Mesendoderm (in vitro differentiated cells): ENCODE data around the gene ROBO2.

Experiments
- DNase-seq: peaks from one replicate; pipeline ENCODE4 v3.0.0; 2013
- H2AK5ac ChIP-seq: 2 replicates; pipeline ENCODE4 v1.6.1; 2013; ENCODE audit warnings: low read length, inconsistent platforms
- H2BK120ac ChIP-seq: 2 replicates; pipeline ENCODE4 v1.6.1; 2013; ENCODE audit warnings: low read depth, mild to moderate bottlenecking, low read length, moderate library complexity, mixed read lengths
- H2BK15ac ChIP-seq: replicated peaks from 2 replicates; pipeline ENCODE4 v1.6.1; 2013; ENCODE audit warnings: low read depth, mild to moderate bottlenecking, moderate library complexity
- H2BK5ac ChIP-seq: 2 replicates; pipeline ENCODE4 v1.6.1; 2013; ENCODE audit warnings: low read length, inconsistent platforms
- H3K18ac ChIP-seq: 2 replicates; pipeline ENCODE4 v1.6.1; 2013; ENCODE audit warnings: mild to moderate bottlenecking, low read length, mixed read lengths
- H3K23ac ChIP-seq: one replicate; pipeline ENCODE4 v1.6.1; 2013; ENCODE audit warnings: low read length
- H3K27ac ChIP-seq: 2 replicates; pipeline ENCODE4 v1.5.1; 2013; ENCODE audit warnings: low read depth, mild to moderate bottlenecking, inconsistent platforms, low read length, moderate library complexity
- H3K27me3 ChIP-seq: 2 replicates; pipeline ENCODE4 v1.6.1; 2013; ENCODE audit warnings: low read length, control low read depth, mild to moderate bottlenecking, inconsistent platforms; ENCODE audit not compliant: insufficient read depth, poor library complexity
- H3K36me3 ChIP-seq: 2 replicates; pipeline ENCODE4 v1.6.1; 2013; ENCODE audit warnings: low read length, inconsistent platforms; ENCODE audit not compliant: control insufficient read depth, insufficient read depth
- H3K4ac ChIP-seq: one replicate; pipeline ENCODE4 v1.6.1; 2013; ENCODE audit warnings: low read depth, mild to moderate bottlenecking, low read length, moderate library complexity
- H3K4me1 ChIP-seq: 2 replicates; pipeline ENCODE4 v1.6.1; 2013; ENCODE audit warnings: low read depth, low read length, inconsistent platforms; ENCODE audit not compliant: control insufficient read depth
- H3K4me2 ChIP-seq: 2 replicates; pipeline ENCODE4 v1.6.1; 2013; ENCODE audit warnings: low read length
- H3K4me3 ChIP-seq: 2 replicates; pipeline ENCODE4 v1.5.1; 2013; ENCODE audit warnings: mild to moderate bottlenecking, low read length
- H3K56ac ChIP-seq: one replicate; pipeline ENCODE4 v1.6.1; 2013; ENCODE audit warnings: low read length
- H3K79me1 ChIP-seq: 2 replicates; pipeline ENCODE4 v1.6.1; 2013; ENCODE audit warnings: low read length, inconsistent platforms
- H3K79me2 ChIP-seq: 2 replicates; pipeline ENCODE4 v1.6.1; 2013; ENCODE audit warnings: mild to moderate bottlenecking, low read length; ENCODE audit not compliant: control insufficient read depth, insufficient read depth
- H3K9ac ChIP-seq: 2 replicates; pipeline ENCODE4 v1.6.1; 2013; ENCODE audit warnings: low read length, inconsistent platforms
- H4K5ac ChIP-seq: one replicate; pipeline ENCODE4 v1.6.1; 2013; ENCODE audit warnings: low read length
- H4K8ac ChIP-seq: one replicate; pipeline ENCODE4 v1.6.1; 2013; ENCODE audit warnings: low read depth, mild to moderate bottlenecking, control low read depth, low read length, moderate library complexity
- WGBS: extraction: QIAGEN DNeasy Blood & Tissue Kit; methylation state at CpG from one replicate; pipeline ENCODE4 v1.1.7; 2013; ENCODE audit warnings: low lambda C conversion rate, missing lambda C conversion rate; ENCODE audit not compliant: insufficient coverage; ENCODE audit errors: extremely low coverage; 5-methylcytosine and 5-hydroxymethylcytosine counted together

ROBO2 gene

DNA sequence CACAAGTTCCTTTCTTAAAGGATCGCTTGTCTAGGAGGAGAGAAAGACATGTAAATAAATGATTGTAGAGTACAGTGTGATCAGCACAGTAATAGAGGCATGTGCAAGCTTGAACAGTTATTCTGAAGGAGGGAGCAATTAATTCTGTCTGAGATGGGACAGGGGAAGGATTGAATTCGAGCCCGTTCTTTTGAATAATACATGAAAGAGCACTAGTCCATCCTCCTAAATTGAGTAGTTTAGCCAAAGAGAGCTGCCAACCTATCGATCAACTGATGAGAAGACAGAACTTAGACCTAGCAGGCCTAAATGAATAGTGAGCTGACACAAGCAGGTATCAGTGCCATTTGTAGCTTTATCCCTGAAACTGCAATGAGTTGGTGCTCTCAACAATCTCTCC, 142.4 kb downstream of the ROBO2 start:
- H4K8ac ChIP-seq = no peak overlapping the region
- H2AK5ac ChIP-seq = no peak overlapping the region
- H3K4me1 ChIP-seq = no peaks in the 10 kb centered on the region
- no peak overlapping the region for H4K5ac ChIP-seq
- H3K23ac ChIP-seq = no peak overlapping the region
- H2BK5ac ChIP-seq = no peak overlapping the region
- H3K27ac ChIP-seq = no peak overlapping the region
- H3K56ac ChIP-seq = no peak overlapping the region
- no peak overlapping the region for H2BK120ac ChIP-seq
- H3K18ac ChIP-seq = no peak overlapping the region
- no peak overlapping the region for H3K9ac ChIP-seq
- H3K79me2 ChIP-seq = no peaks in the 10 kb centered on the region
- H3K4me2 ChIP-seq = no peak overlapping the region
- no peaks in the 10 kb centered on the region for H3K79me1 ChIP-seq
- no peaks in the 10 kb centered on the region for H3K36me3 ChIP-seq
- DNase-seq = no peak
- no peak overlapping the region for H2BK15ac ChIP-seq
- H3K4me3 ChIP-seq = no peak overlapping the region
- no peaks in the 10 kb centered on the region for H3K27me3 ChIP-seq
- no peak overlapping the region for H3K4ac ChIP-seq
- no CpG with 5 or more reads among the region's 4 CpGs for WGBS

DNA sequence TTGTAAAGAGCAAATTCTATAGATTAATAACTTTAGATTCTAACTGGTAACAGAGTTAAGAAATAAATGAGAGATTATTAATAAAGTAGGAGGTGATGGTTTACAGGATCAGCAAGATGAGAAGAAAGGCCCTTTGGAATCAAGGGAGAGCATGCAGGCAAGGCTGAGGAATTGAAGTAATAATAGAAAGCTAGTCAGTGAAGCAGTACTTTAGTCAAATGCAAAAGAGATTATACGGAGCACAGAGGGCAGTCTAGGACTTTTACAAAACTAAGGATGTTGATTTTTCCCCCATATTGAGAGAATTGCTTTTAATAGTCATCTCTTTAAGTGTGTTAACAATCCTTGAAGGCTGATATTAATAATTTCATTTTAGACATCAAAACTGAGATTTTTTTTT, 146.4 kb downstream of the ROBO2 start:
- H3K79me1 ChIP-seq = no peaks in the 10 kb centered on the region
- WGBS = no CpG with 5 or more reads among the region's 1 CpG

DNA sequence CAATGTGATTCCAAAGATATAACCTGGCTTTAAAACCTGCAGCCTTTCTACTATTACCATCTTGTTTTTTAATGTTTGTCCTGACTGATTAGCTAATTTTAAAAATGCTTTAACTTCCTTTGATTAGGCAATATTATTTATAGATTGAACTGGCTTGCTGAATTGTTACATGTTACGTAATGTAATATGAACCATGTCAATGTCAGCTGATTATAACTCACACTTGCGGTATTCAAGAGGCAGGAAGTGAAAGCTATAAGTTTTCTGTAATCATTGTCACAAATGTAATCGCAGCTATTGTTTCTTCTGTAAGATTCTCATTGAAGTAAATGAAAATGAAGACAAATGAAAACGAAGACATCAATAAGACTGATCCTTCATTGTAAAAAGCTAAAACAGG, 146.8 kb downstream of the ROBO2 start:
- WGBS = no CpG with 5 or more reads among the region's 4 CpGs
- H3K23ac ChIP-seq = no peak overlapping the region
- no peak overlapping the region for H3K4ac ChIP-seq

More for the DNA sequence above, 146.4 kb downstream of the ROBO2 start:
- Histone ChIP-seq H3K18ac (no peak overlapping the region), H3K27me3 (no peaks in the 10 kb centered on the region), H3K79me2 (no peaks in the 10 kb centered on the region), H3K27ac (no peak overlapping the region), H2BK120ac (no peak overlapping the region), H2BK15ac (no peak overlapping the region), H2BK5ac (no peak overlapping the region), H4K5ac (no peak overlapping the region), H3K23ac (no peak overlapping the region), H3K4me3 (no peak overlapping the region), H4K8ac (no peak overlapping the region), H2AK5ac (no peak overlapping the region), H3K4ac (no peak overlapping the region), H3K4me2 (no peak overlapping the region), H3K9ac (no peak overlapping the region), H3K56ac (no peak overlapping the region), H3K4me1 (no peaks in the 10 kb centered on the region), H3K36me3 (no peaks in the 10 kb centered on the region)
- DNase-seq = no peak

DNA sequence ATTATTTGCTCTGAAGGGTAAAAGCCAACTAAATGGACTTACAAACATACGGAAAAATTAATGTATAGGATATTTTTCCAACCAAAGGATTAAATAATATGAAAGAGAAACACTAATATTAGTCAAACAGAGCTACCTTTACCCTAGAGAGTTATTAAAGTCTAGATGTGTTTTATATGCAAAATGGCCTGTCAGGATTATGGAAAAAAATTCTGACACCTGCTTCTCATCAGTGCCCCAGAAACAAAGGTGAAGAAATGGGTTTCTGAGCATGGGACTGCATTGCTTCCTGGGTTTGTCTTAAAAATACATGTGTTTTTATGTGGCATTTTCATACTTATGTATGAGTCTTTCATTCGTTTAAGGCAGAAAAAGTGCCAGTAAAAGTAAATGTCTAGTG, 148.3 kb downstream of the ROBO2 start:
- WGBS = no CpG with 5 or more reads among the region's 2 CpGs
- no peaks in the 10 kb centered on the region for H3K36me3 ChIP-seq
- no peak overlapping the region for H3K4me2 ChIP-seq
- H3K27ac ChIP-seq = no peak overlapping the region
- no peak overlapping the region for H3K18ac ChIP-seq
- no peak overlapping the region for H3K9ac ChIP-seq
- no peak overlapping the region for H3K23ac ChIP-seq
- no peak overlapping the region for H2AK5ac ChIP-seq
- no peaks in the 10 kb centered on the region for H3K79me1 ChIP-seq
- H2BK15ac ChIP-seq = no peak overlapping the region
- H4K5ac ChIP-seq = no peak overlapping the region
- H3K4me1 ChIP-seq = no peaks in the 10 kb centered on the region
- H4K8ac ChIP-seq = no peak overlapping the region
- DNase-seq = no peak
- H3K4me3 ChIP-seq = no peak overlapping the region
- no peak overlapping the region for H3K56ac ChIP-seq
- H3K4ac ChIP-seq = no peak overlapping the region
- H3K79me2 ChIP-seq = no peaks in the 10 kb centered on the region
- H3K27me3 ChIP-seq = no peaks in the 10 kb centered on the region
- no peak overlapping the region for H2BK120ac ChIP-seq
- H2BK5ac ChIP-seq = no peak overlapping the region

More for the DNA sequence above, 146.8 kb downstream of the ROBO2 start:
- no peak for DNase-seq
- Histone ChIP-seq H3K56ac (no peak overlapping the region), H3K4me1 (no peaks in the 10 kb centered on the region), H2BK120ac (no peak overlapping the region), H3K79me2 (no peaks in the 10 kb centered on the region), H3K27me3 (no peaks in the 10 kb centered on the region), H4K8ac (no peak overlapping the region), H3K18ac (no peak overlapping the region), H3K36me3 (no peaks in the 10 kb centered on the region), H2BK15ac (no peak overlapping the region), H3K4me2 (no peak overlapping the region), H3K79me1 (no peaks in the 10 kb centered on the region), H3K9ac (no peak overlapping the region), H3K27ac (no peak overlapping the region), H3K4me3 (no peak overlapping the region), H2BK5ac (no peak overlapping the region), H4K5ac (no peak overlapping the region), H2AK5ac (no peak overlapping the region)

DNA sequence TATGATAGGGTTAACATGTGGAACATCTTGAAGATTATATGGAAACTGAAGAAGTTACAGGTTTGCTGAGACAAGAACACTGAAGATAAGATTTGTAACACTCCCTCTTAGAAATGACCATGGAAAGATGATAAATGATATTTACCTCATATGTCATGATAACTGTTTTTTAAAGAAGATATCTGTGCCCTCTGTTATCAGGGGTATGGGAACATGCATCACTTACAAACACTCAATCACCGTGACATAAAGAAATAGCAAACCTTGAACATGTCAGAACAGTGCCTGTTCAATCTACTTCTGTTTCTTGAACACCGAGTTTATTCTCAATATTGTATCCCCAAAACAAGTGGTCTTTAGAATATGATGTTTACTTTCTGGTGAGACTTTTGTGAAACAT, 149.4 kb downstream of the ROBO2 start:
- Histone ChIP-seq H3K4me1 (no peaks in the 10 kb centered on the region), H3K4me2 (no peak overlapping the region), H2BK5ac (no peak overlapping the region), H3K56ac (no peak overlapping the region), H2BK15ac (no peak overlapping the region), H3K79me1 (no peaks in the 10 kb centered on the region), H3K27me3 (no peaks in the 10 kb centered on the region), H3K18ac (no peak overlapping the region), H3K36me3 (no peaks in the 10 kb centered on the region), H3K9ac (no peak overlapping the region), H2BK120ac (no peak overlapping the region), H4K5ac (no peak overlapping the region), H3K79me2 (no peaks in the 10 kb centered on the region), H2AK5ac (no peak overlapping the region), H3K27ac (no peak overlapping the region), H3K23ac (no peak overlapping the region), H3K4ac (no peak overlapping the region), H3K4me3 (no peak overlapping the region), H4K8ac (no peak overlapping the region)
- no peak for DNase-seq
- WGBS = no CpG with 5 or more reads among the region's 2 CpGs

DNA sequence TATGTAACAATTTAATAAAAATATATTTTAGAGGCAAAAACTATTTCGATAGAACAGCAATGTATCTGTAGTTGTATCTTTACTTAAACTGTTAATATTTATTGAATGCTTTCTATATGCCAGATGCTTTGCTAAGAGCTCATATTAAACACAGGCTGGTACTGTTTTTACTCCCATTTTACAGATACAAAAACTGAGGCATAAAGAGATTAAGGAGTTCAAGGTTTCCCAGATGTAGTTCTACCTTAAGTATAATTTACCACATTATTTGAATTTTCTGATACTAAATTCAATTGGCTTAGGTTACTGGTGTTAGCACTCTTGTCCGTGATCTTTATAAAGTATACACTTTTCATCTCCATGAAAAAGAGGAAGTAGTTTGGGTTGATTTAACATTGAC, 149.8 kb downstream of the ROBO2 start:
- H3K27ac ChIP-seq = no peak overlapping the region
- H3K4me3 ChIP-seq = no peak overlapping the region
- WGBS = no CpG with 5 or more reads among the region's 2 CpGs
- no peak overlapping the region for H2BK15ac ChIP-seq
- no peak overlapping the region for H3K56ac ChIP-seq
- no peaks in the 10 kb centered on the region for H3K79me1 ChIP-seq
- H2AK5ac ChIP-seq = no peak overlapping the region
- H2BK5ac ChIP-seq = no peak overlapping the region
- no peak overlapping the region for H4K5ac ChIP-seq
- no peak overlapping the region for H2BK120ac ChIP-seq
- no peak overlapping the region for H4K8ac ChIP-seq
- no peaks in the 10 kb centered on the region for H3K4me1 ChIP-seq
- no peak overlapping the region for H3K4ac ChIP-seq
- no peak overlapping the region for H3K18ac ChIP-seq
- H3K36me3 ChIP-seq = no peaks in the 10 kb centered on the region
- H3K27me3 ChIP-seq = no peaks in the 10 kb centered on the region
- H3K79me2 ChIP-seq = no peaks in the 10 kb centered on the region
- no peak overlapping the region for H3K4me2 ChIP-seq
- DNase-seq = no peak
- H3K9ac ChIP-seq = no peak overlapping the region
- no peak overlapping the region for H3K23ac ChIP-seq
